Anterior cingulate cortex (tissue), 58 donors: Measurements from ENCODE around the gene XRCC4.

Experiments used
- DNase-seq, 58 donors: peaks; one replicate each; lab custom pipeline; 2025; lab: John Stamatoyannopoulos, UW

XRCC4 gene

GRCh38 chr5:83169571-83170337 is 92.4 kb downstream of the XRCC4 start:
- no peak for DNase-seq

GRCh38 chr5:83172011-83172410 is 94.7 kb downstream of the XRCC4 start:
- no peak for DNase-seq

- no peak for DNase-seq
Observed at GRCh38 chr5:83172655-83173054, 95.3 kb downstream of the XRCC4 start.

- DNase-seq = no peak
Observed at GRCh38 chr5:83173826-83174225, 96.5 kb downstream of the XRCC4 start.

- no peak for DNase-seq
Observed at GRCh38 chr5:83177803-83178202, 100.5 kb downstream of the XRCC4 start.

GRCh38 chr5:83179966-83180365 is 102.6 kb downstream of the XRCC4 start:
- DNase-seq = no peak

GRCh38 chr5:83184534-83184933 is 107.2 kb downstream of the XRCC4 start:
- DNase-seq = no peak

- DNase-seq = no peak
Observed at GRCh38 chr5:83192947-83193346, 115.6 kb downstream of the XRCC4 start.

GRCh38 chr5:83197326-83197967 is 120.1 kb downstream of the XRCC4 start:
- no peak for DNase-seq

GRCh38 chr5:83199126-83199525 is 121.8 kb downstream of the XRCC4 start:
- DNase-seq = no peak

GRCh38 chr5:83204651-83205050 is 127.3 kb downstream of the XRCC4 start:
- no peak for DNase-seq

GRCh38 chr5:83209963-83210362 is 132.6 kb downstream of the XRCC4 start:
- DNase-seq = no peak

GRCh38 chr5:83219077-83219476 is 141.7 kb downstream of the XRCC4 start:
- no peak for DNase-seq

GRCh38 chr5:83219495-83219894 is 142.1 kb downstream of the XRCC4 start:
- no peak for DNase-seq

- no peak for DNase-seq
Observed at GRCh38 chr5:83220331-83220730, 143.0 kb downstream of the XRCC4 start.

- no peak for DNase-seq
Observed at GRCh38 chr5:83222906-83223305, 145.6 kb downstream of the XRCC4 start.

- no peak for DNase-seq
Observed at GRCh38 chr5:83227611-83228010, 150.3 kb downstream of the XRCC4 start.

GRCh38 chr5:83230511-83230910 is 153.2 kb downstream of the XRCC4 start:
- no peak for DNase-seq

- no peak for DNase-seq
Observed at GRCh38 chr5:83244516-83244915, 167.2 kb downstream of the XRCC4 start.

GRCh38 chr5:83245037-83245436 is 167.7 kb downstream of the XRCC4 start:
- DNase-seq = no peak

GRCh38 chr5:83246071-83246470 is 168.7 kb downstream of the XRCC4 start:
- no peak for DNase-seq

- DNase-seq = no peak
Observed at GRCh38 chr5:83249156-83249555, 171.8 kb downstream of the XRCC4 start.
